CD4-positive, alpha-beta T cell (primary cell): ENCODE data around the gene SANBR. TPM values are rescaled to one million over a fixed set of nuclear protein-coding genes. Genes with fewer than 3 reads are reported as not detected.

Experiments used
- ATAC-seq: fragments of 200-7000 bp; cut with Tn5 transposase; one replicate; pipeline ENCODE4 v1.10.0; 2022; ENCODE audit warnings: mild to moderate bottlenecking; ENCODE audit not compliant: poor library complexity
- CTCF ChIA-PET: fragments of 350-600 bp; sonication (Branson Sonifier 250); formaldehyde crosslinking; loops from one replicate; lab custom pipeline; 2021; ENCODE audit warnings: antibody characterized with exemption, inconsistent platforms; lab: Charles Lee
- POLR2A ChIA-PET: fragments of 350-600 bp; sonication (Branson Sonifier 250); formaldehyde crosslinking; loops from one replicate; lab custom pipeline; 2021; ENCODE audit warnings: antibody characterized with exemption, inconsistent platforms; lab: Charles Lee
- DNase-seq, 14 experiments: peaks; one replicate each; pipeline ENCODE4 v3.0.0-alpha.2; 2013 to 2020; ENCODE audit warnings: mixed read lengths in 2 of 14
- H3K27ac ChIP-seq, 2 donors: one replicate each; pipeline versions ENCODE4 v1.5.1 to v1.7.0; 2013; ENCODE audit warnings: low read length in 2 of 2, low read depth in 1 of 2, mild to moderate bottlenecking in 1 of 2
- H3K27me3 ChIP-seq, 2 experiments: 1 replicate in 1 of 2; 2 replicates in 1 of 2; pipeline versions ENCODE4 v1.6.1 to v1.7.0; 2013; ENCODE audit warnings: low read length in 2 of 2, control low read depth in 1 of 2, mild to moderate bottlenecking in 1 of 2, moderate library complexity in 1 of 2; ENCODE audit not compliant: insufficient read depth in 2 of 2, control insufficient read depth in 1 of 2
- H3K36me3 ChIP-seq: one replicate; pipeline ENCODE4 v1.6.1; 2013; ENCODE audit warnings: low read length, control low read depth; ENCODE audit not compliant: insufficient read depth
- H3K4me1 ChIP-seq: one replicate; pipeline ENCODE4 v1.6.1; 2013; ENCODE audit warnings: low read length, control low read depth; ENCODE audit not compliant: insufficient read depth
- H3K4me3 ChIP-seq: one replicate; pipeline ENCODE4 v1.5.1; 2013; ENCODE audit warnings: mild to moderate bottlenecking, low read length, moderate library complexity
- H3K9me3 ChIP-seq, 2 experiments: 1 replicate in 1 of 2; 2 replicates in 1 of 2; pipeline versions ENCODE4 v1.6.1 to v1.7.0; 2013; ENCODE audit warnings: low read length in 2 of 2, mild to moderate bottlenecking in 2 of 2, control low read depth in 1 of 2, moderate library complexity in 1 of 2; ENCODE audit not compliant: control insufficient read depth in 1 of 2, insufficient read depth in 1 of 2
- H3K27ac Mint-ChIP-seq: one replicate; pipeline ENCODE4 v1.8.0; 2020; ENCODE audit warnings: mixed read lengths
- H3K27me3 Mint-ChIP-seq: one replicate; pipeline ENCODE4 v1.8.0; 2021; ENCODE audit warnings: mixed read lengths
- H3K36me3 Mint-ChIP-seq: one replicate; pipeline ENCODE4 v1.8.0; 2021; ENCODE audit warnings: low read depth, mixed read lengths
- H3K4me1 Mint-ChIP-seq: one replicate; pipeline ENCODE4 v1.8.0; 2021; ENCODE audit warnings: low read depth, mixed read lengths
- H3K4me3 Mint-ChIP-seq: one replicate; pipeline ENCODE4 v1.8.0; 2020; ENCODE audit warnings: mild to moderate bottlenecking, mixed read lengths
- H3K9me3 Mint-ChIP-seq: one replicate; pipeline ENCODE4 v1.8.0; 2020; ENCODE audit warnings: mixed read lengths
- CTCF ChIP-seq: fragments of 200-600 bp; IDR thresholded peaks from one replicate; pipeline ENCODE4 v1.8.0; 2022; ENCODE audit warnings: antibody characterized with exemption, mild to moderate bottlenecking
- intact Hi-C, 2 experiments: fragments of 100-400 bp; cut with DNase I in 1 of 2; cut with micrococcal nuclease in 1 of 2; formaldehyde crosslinking; loops; one replicate each; pipeline versions ENCODE4 v1.15.1 to v1.9.0; 2023 to 2025; cut with DNase I, micrococcal nuclease
- total RNA-seq, 174 experiments: library from RNA in 2 of 174; stranded (reverse) in 2 of 174; gene quantifications; one replicate each; pipeline ENCODE4 v1.2.3 and lab custom pipeline; 2021 to 2026

SANBR gene
- total RNA-seq, 2 experiments from 2014 or later = 1.1 to 1.3 TPM

GRCh38 chr2:61111708-61112107 is 46.0 kb downstream of the SANBR start:
- ChIA-PET CTCF (no interaction called here), POLR2A (no interaction called here)
- no peak overlapping the region for H3K4me3 ChIP-seq
- H3K4me3 Mint-ChIP-seq = no peak overlapping the region
- no peaks in the 10 kb centered on the region for H3K27me3 Mint-ChIP-seq
- H3K27me3 ChIP-seq = no peaks in the 10 kb centered on the region
- no peaks in the 10 kb centered on the region for H3K9me3 ChIP-seq
- H3K36me3 Mint-ChIP-seq = peaks cover 5% of the 10 kb centered on the region
- ATAC-seq = no peak
- no peaks in the 10 kb centered on the region for H3K9me3 Mint-ChIP-seq
- DNase-seq = no peak
- no peaks in the 10 kb centered on the region for H3K4me1 ChIP-seq
- no peaks in the 10 kb centered on the region for H3K36me3 ChIP-seq
- no peak overlapping the region for H3K27ac ChIP-seq
- intact Hi-C loops = no loop called here
- H3K4me1 Mint-ChIP-seq = no peaks in the 10 kb centered on the region
- TF ChIP-seq CTCF = no peak
- H3K27ac Mint-ChIP-seq = no peak overlapping the region

GRCh38 chr2:61114147-61114546 is 48.5 kb downstream of the SANBR start:
- Histone ChIP-seq H3K9me3 (no peaks in the 10 kb centered on the region), H3K36me3 (no peaks in the 10 kb centered on the region), H3K27ac (no peak overlapping the region), H3K4me1 (no peaks in the 10 kb centered on the region), H3K27me3 (no peaks in the 10 kb centered on the region), H3K4me3 (no peak overlapping the region)
- TF ChIP-seq CTCF = no peak
- no peak for ATAC-seq
- Mint-ChIP-seq H3K27ac (no peak overlapping the region), H3K4me3 (no peak overlapping the region), H3K9me3 (no peaks in the 10 kb centered on the region), H3K4me1 (no peaks in the 10 kb centered on the region), H3K27me3 (no peaks in the 10 kb centered on the region), H3K36me3 (peaks cover 14% of the 10 kb centered on the region)
- no peak for DNase-seq
- ChIA-PET CTCF (no interaction called here), POLR2A (no interaction called here)
- intact Hi-C loops = no loop called here

Other genes starting within 250 kb of the SANBR start
- gene REL, start 184.3 kb upstream of the SANBR start, total RNA-seq = 10 to 100 TPM; 91.9 to 99.9 TPM
- gene PEX13, start 48.2 kb upstream of the SANBR start, total RNA-seq = 10 to 100 TPM in 1 of 2 experiments, 1 to 10 TPM in 1; 8.6 to 12.2 TPM
- gene PUS10, start 47.6 kb upstream of the SANBR start, total RNA-seq = 1 to 10 TPM; 2.0 to 2.6 TPM
- 1 to 10 TPM; 1.7 to 2.0 TPM for gene C2orf74, start 96.3 kb downstream of the SANBR start, total RNA-seq